ENCODE data around the gene ERBB4.
A peak's percentile ranks its signal among the peaks of the same experiment; 100 is the strongest.

ERBB4 gene

GRCh38 chr2:211349031-211349430 lies 1189.6 kb downstream of the ERBB4 start:
- Histone ChIP-seq H2BK5ac (ENCODE audit: low read length) (no peak overlapping the region), H2AK5ac (ENCODE audit: low read depth, low read length) (no peak overlapping the region), H3K4me2 (ENCODE audit: insufficient read depth, low read length, poor library complexity, severe bottlenecking) (no peak overlapping the region), H2BK120ac (ENCODE audit: low read depth, low read length) (no peak overlapping the region), H3K18ac (ENCODE audit: low read length) (peak overlapping the region; percentile 16), H4K8ac (ENCODE audit: low read depth, low read length) (no peak overlapping the region), H3K27ac (replicated peaks; ENCODE audit: low read length) (no peak overlapping the region), H2BK15ac (ENCODE audit: low read length) (no peak overlapping the region), H3K79me1 (ENCODE audit: low read depth, low read length) (no peaks in the 10 kb centered on the region), H3K9me3 (replicated peaks in 1 of 2; ENCODE audit: control insufficient read depth in 2 of 2, insufficient read depth in 1 of 2, low read depth in 1 of 2, low read length in 2 of 2) (peaks cover 2 to 9% of the 10 kb centered on the region in 2 donors), H3K4ac (ENCODE audit: low read length) (no peak overlapping the region), H3K9ac (ENCODE audit: low read depth, low read length, poor library complexity) (no peak overlapping the region), H2BK12ac (ENCODE audit: low read length) (no peak overlapping the region), H3K36me3 (replicated peaks in 1 of 2; ENCODE audit: control insufficient read depth in 2 of 2, insufficient read depth in 2 of 2, low read length in 2 of 2) (no peaks in the 10 kb centered on the region), H3K4me3 (ENCODE audit: low read length in 2 of 2) (no peak overlapping the region), H4K91ac (ENCODE audit: low read depth, low read length, poor library complexity) (no peak overlapping the region), H3K27me3 (ENCODE audit: control insufficient read depth in 3 of 3, insufficient read depth in 3 of 3, low read depth in 1 of 3, low read length in 3 of 3) (no peaks in the 10 kb centered on the region), H3K4me1 (ENCODE audit: control insufficient read depth in 2 of 2, insufficient read depth in 1 of 2, low read depth in 1 of 2, low read length in 2 of 2) (peaks cover 0 to 2% of the 10 kb centered on the region in 2 donors), H2AFZ (ENCODE audit: low read length) (peak overlapping the region; percentile 36), H3K14ac (ENCODE audit: low read length) (no peak overlapping the region), H3K23ac (ENCODE audit: low read depth, low read length, poor library complexity) (no peak overlapping the region)
- no peak for DNase-seq (ENCODE audit: low spot score)
- no CpG with 5 or more reads among the region's 2 CpGs for WGBS, 2 donors (ENCODE audit: extremely low coverage in 2 of 2, insufficient read length in 2 of 2, insufficient replicate concordance in 1 of 2)

DNA sequence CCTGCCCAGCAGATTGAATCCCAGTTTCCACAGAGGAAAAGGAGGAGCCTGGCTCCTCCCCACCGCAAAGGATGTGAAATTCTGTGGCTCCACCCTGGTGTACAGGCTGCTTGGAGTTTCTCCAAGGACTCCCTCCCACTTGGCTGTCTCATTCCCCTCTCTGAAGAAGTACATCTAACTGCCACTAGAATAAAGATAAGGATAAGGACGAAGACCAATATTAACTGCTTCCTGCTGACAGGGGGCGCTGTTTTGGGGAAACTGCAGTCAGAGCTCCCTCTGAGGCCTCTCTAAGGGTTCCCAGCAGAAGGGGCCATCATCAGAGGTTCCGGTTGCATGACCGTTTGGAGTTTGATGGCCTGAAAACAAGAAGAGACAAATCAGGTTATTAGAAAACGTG lies 1191.3 kb downstream of the ERBB4 start:
- no peak overlapping the region for H2BK15ac ChIP-seq (ENCODE audit: low read length)
- WGBS, 2 donors (ENCODE audit: extremely low coverage in 2 of 2, insufficient read length in 2 of 2, insufficient replicate concordance in 1 of 2) = no CpG with 5 or more reads among the region's 6 CpGs

DNA sequence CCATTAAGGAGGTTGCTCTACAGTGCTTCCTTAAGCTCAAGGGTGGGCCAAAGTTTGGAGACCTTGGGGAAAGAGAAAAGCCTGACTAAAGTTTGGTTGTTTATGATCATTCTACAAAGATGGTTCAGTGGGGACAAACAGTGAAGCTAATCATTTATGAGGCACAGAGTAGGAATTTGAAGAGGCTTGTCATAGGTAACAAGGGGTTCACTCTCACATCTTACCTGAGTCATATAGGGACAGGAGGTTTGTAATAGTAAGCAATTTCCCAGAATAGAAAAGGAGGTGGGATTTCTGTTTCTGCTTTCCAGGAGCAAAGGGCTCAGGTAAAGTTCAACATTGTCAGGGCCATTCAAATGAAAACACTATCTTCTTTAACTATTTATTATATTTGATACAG lies 1194.3 kb downstream of the ERBB4 start:
- H3K36me3 ChIP-seq (replicated peaks in 1 of 2; ENCODE audit: control insufficient read depth in 2 of 2, insufficient read depth in 2 of 2, low read length in 2 of 2) = no peaks in the 10 kb centered on the region
- no peak overlapping the region for H2BK5ac ChIP-seq (ENCODE audit: low read length)
- DNase-seq (ENCODE audit: low spot score) = no peak
- peaks cover 2 to 9% of the 10 kb centered on the region in 2 donors for H3K9me3 ChIP-seq (replicated peaks in 1 of 2; ENCODE audit: control insufficient read depth in 2 of 2, insufficient read depth in 1 of 2, low read depth in 1 of 2, low read length in 2 of 2)
- peaks cover 0 to 2% of the 10 kb centered on the region in 2 donors for H3K4me1 ChIP-seq (ENCODE audit: control insufficient read depth in 2 of 2, insufficient read depth in 1 of 2, low read depth in 1 of 2, low read length in 2 of 2)
- no peak overlapping the region for H3K14ac ChIP-seq (ENCODE audit: low read length)
- no peak overlapping the region for H2AFZ ChIP-seq (ENCODE audit: low read length)
- H3K23ac ChIP-seq (ENCODE audit: low read depth, low read length, poor library complexity) = no peak overlapping the region
- H3K18ac ChIP-seq (ENCODE audit: low read length) = no peak overlapping the region
- no peak overlapping the region for H2BK120ac ChIP-seq (ENCODE audit: low read depth, low read length)
- no peak overlapping the region for H4K91ac ChIP-seq (ENCODE audit: low read depth, low read length, poor library complexity)
- no peak overlapping the region for H3K4ac ChIP-seq (ENCODE audit: low read length)
- H3K27ac ChIP-seq (replicated peaks; ENCODE audit: low read length) = no peak overlapping the region
- no peak overlapping the region for H2AK5ac ChIP-seq (ENCODE audit: low read depth, low read length)
- H3K27me3 ChIP-seq (ENCODE audit: control insufficient read depth in 3 of 3, insufficient read depth in 3 of 3, low read depth in 1 of 3, low read length in 3 of 3) = no peaks in the 10 kb centered on the region
- no peak overlapping the region for H2BK12ac ChIP-seq (ENCODE audit: low read length)
- no peaks in the 10 kb centered on the region for H3K79me1 ChIP-seq (ENCODE audit: low read depth, low read length)
- H2BK15ac ChIP-seq (ENCODE audit: low read length) = no peak overlapping the region
- H3K4me2 ChIP-seq (ENCODE audit: insufficient read depth, low read length, poor library complexity, severe bottlenecking) = no peak overlapping the region
- H4K8ac ChIP-seq (ENCODE audit: low read depth, low read length) = no peak overlapping the region
- H3K9ac ChIP-seq (ENCODE audit: low read depth, low read length, poor library complexity) = no peak overlapping the region
- H3K4me3 ChIP-seq (ENCODE audit: low read length in 2 of 2) = no peak overlapping the region

More for the DNA sequence above, 1191.3 kb downstream of the ERBB4 start:
- Histone ChIP-seq H2BK120ac (ENCODE audit: low read depth, low read length) (no peak overlapping the region), H2AK5ac (ENCODE audit: low read depth, low read length) (no peak overlapping the region), H2AFZ (ENCODE audit: low read length) (no peak overlapping the region), H3K79me1 (ENCODE audit: low read depth, low read length) (no peaks in the 10 kb centered on the region), H3K4me1 (ENCODE audit: control insufficient read depth in 2 of 2, insufficient read depth in 1 of 2, low read depth in 1 of 2, low read length in 2 of 2) (peaks cover 0 to 2% of the 10 kb centered on the region in 2 donors), H3K9ac (ENCODE audit: low read depth, low read length, poor library complexity) (no peak overlapping the region), H3K4ac (ENCODE audit: low read length) (no peak overlapping the region), H3K4me3 (ENCODE audit: low read length in 2 of 2) (no peak overlapping the region), H2BK5ac (ENCODE audit: low read length) (no peak overlapping the region), H3K9me3 (replicated peaks in 1 of 2; ENCODE audit: control insufficient read depth in 2 of 2, insufficient read depth in 1 of 2, low read depth in 1 of 2, low read length in 2 of 2) (peaks cover 2 to 9% of the 10 kb centered on the region in 2 donors), H3K23ac (ENCODE audit: low read depth, low read length, poor library complexity) (no peak overlapping the region), H2BK12ac (ENCODE audit: low read length) (no peak overlapping the region), H3K36me3 (replicated peaks in 1 of 2; ENCODE audit: control insufficient read depth in 2 of 2, insufficient read depth in 2 of 2, low read length in 2 of 2) (no peaks in the 10 kb centered on the region), H3K18ac (ENCODE audit: low read length) (no peak overlapping the region), H3K27ac (replicated peaks; ENCODE audit: low read length) (no peak overlapping the region), H3K14ac (ENCODE audit: low read length) (no peak overlapping the region), H4K91ac (ENCODE audit: low read depth, low read length, poor library complexity) (no peak overlapping the region), H3K4me2 (ENCODE audit: insufficient read depth, low read length, poor library complexity, severe bottlenecking) (no peak overlapping the region), H4K8ac (ENCODE audit: low read depth, low read length) (no peak overlapping the region), H3K27me3 (ENCODE audit: control insufficient read depth in 3 of 3, insufficient read depth in 3 of 3, low read depth in 1 of 3, low read length in 3 of 3) (no peaks in the 10 kb centered on the region)
- DNase-seq (ENCODE audit: low spot score) = no peak

GRCh38 chr2:211333377-211333776 lies 1205.2 kb downstream of the ERBB4 start:
- H2BK5ac ChIP-seq (ENCODE audit: low read length) = no peak overlapping the region
- no peak for DNase-seq (ENCODE audit: low spot score)
- no peak overlapping the region for H3K14ac ChIP-seq (ENCODE audit: low read length)
- H3K23ac ChIP-seq (ENCODE audit: low read depth, low read length, poor library complexity) = no peak overlapping the region
- no peak overlapping the region for H2AK5ac ChIP-seq (ENCODE audit: low read depth, low read length)
- H4K8ac ChIP-seq (ENCODE audit: low read depth, low read length) = no peak overlapping the region
- H2AFZ ChIP-seq (ENCODE audit: low read length) = no peak overlapping the region
- no peak overlapping the region for H3K18ac ChIP-seq (ENCODE audit: low read length)
- peaks cover 0 to 5% of the 10 kb centered on the region in 2 donors for H3K4me1 ChIP-seq (ENCODE audit: control insufficient read depth in 2 of 2, insufficient read depth in 1 of 2, low read depth in 1 of 2, low read length in 2 of 2)
- no CpG with 5 or more reads among the region's 1 CpG for WGBS, 2 donors (ENCODE audit: extremely low coverage in 2 of 2, insufficient read length in 2 of 2, insufficient replicate concordance in 1 of 2)
- no peak overlapping the region for H4K91ac ChIP-seq (ENCODE audit: low read depth, low read length, poor library complexity)
- H2BK15ac ChIP-seq (ENCODE audit: low read length) = no peak overlapping the region
- H2BK120ac ChIP-seq (ENCODE audit: low read depth, low read length) = no peak overlapping the region
- no peak overlapping the region for H3K4me2 ChIP-seq (ENCODE audit: insufficient read depth, low read length, poor library complexity, severe bottlenecking)
- no peak overlapping the region for H3K27ac ChIP-seq (replicated peaks; ENCODE audit: low read length)
- H3K79me1 ChIP-seq (ENCODE audit: low read depth, low read length) = no peaks in the 10 kb centered on the region
- H3K4me3 ChIP-seq (ENCODE audit: low read length in 2 of 2) = no peak overlapping the region
- no peaks in the 10 kb centered on the region for H3K27me3 ChIP-seq (ENCODE audit: control insufficient read depth in 3 of 3, insufficient read depth in 3 of 3, low read depth in 1 of 3, low read length in 3 of 3)
- no peak overlapping the region for H2BK12ac ChIP-seq (ENCODE audit: low read length)
- H3K9ac ChIP-seq (ENCODE audit: low read depth, low read length, poor library complexity) = no peak overlapping the region
- H3K9me3 ChIP-seq (replicated peaks in 1 of 2; ENCODE audit: control insufficient read depth in 2 of 2, insufficient read depth in 1 of 2, low read depth in 1 of 2, low read length in 2 of 2) = no peaks in the 10 kb centered on the region
- no peak overlapping the region for H3K4ac ChIP-seq (ENCODE audit: low read length)
- no peaks in the 10 kb centered on the region for H3K36me3 ChIP-seq (replicated peaks in 1 of 2; ENCODE audit: control insufficient read depth in 2 of 2, insufficient read depth in 2 of 2, low read length in 2 of 2)

All from neuronal stem cell (in vitro differentiated cells).